SH-SY5Y (cell line): ENCODE results near the gene PLBD2.

Experiments used
- GATA2 ChIP-seq: IDR thresholded peaks from 2 replicates; pipeline ENCODE4 v1.6.1; 2011; ENCODE audit warnings: mild to moderate bottlenecking, low read depth, low read length
- GATA3 ChIP-seq: IDR thresholded peaks from 2 replicates; pipeline ENCODE4 v1.6.1; 2011; ENCODE audit warnings: low read depth, mild to moderate bottlenecking, low read length, moderate library complexity

DNA sequence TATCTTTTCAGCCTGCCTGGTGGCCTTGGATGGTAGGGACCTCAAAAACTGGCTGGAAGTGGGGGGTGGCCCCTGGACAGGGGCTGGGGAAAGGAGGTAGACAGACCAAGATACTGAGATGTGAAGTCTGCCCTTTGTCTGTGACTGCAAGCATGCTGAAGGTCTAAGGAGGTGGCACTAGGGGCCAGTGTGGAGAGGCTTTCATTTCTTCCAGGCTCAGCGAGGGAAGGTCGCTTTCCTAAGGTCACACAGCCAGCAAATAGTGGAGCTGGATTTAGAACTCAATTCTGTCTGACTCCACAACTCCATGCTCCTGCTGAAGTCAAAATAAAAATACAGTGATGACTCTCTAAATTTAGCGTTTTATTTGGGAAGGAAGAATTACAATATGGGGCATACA lies 11.3 kb upstream of the PLBD2 start:
- TF ChIP-seq GATA3 (no peak), GATA2 (no peak)
